HepG2 (cell line): ENCODE results near the gene CLIC3. TPM values are rescaled to one million over a fixed set of nuclear protein-coding genes. Genes with fewer than 3 reads are reported as not detected.
A peak's percentile ranks its signal among the peaks of the same experiment; 100 is the strongest.

Experiments
- ARHGAP35 ChIP-seq: sonication (generic); formaldehyde crosslinking; IDR thresholded peaks from 2 replicates; pipeline ENCODE4 v1.9.0; 2022; ENCODE audit warnings: mild to moderate bottlenecking, inconsistent platforms, moderate library complexity, missing genetic modification reagents, borderline replicate concordance
- ATF7 ChIP-seq, 2 experiments: fragments of 450-650 bp in 1 of 2; sonication (generic) in 1 of 2; formaldehyde crosslinking in 1 of 2; IDR thresholded peaks; 2 replicates each; pipeline versions ENCODE4 v1.4.0 to v1.6.1; 2016 to 2020; ENCODE audit warnings: antibody characterized with exemption in 1 of 2, mild to moderate bottlenecking in 1 of 2, missing genetic modification reagents in 1 of 2
- GTF2F1 ChIP-seq: fragments of 150-350 bp; IDR thresholded peaks from 2 replicates; pipeline ENCODE4 v1.6.1; 2014; ENCODE audit warnings: low read length
- HBP1 ChIP-seq: IDR thresholded peaks from 2 replicates; pipeline ENCODE4 v1.6.1; 2016; ENCODE audit warnings: low read depth, control low read depth
- HNF4A ChIP-seq: sonication (generic); formaldehyde crosslinking; IDR thresholded peaks from 2 replicates; pipeline ENCODE4 v1.4.0; 2020; ENCODE audit warnings: missing genetic modification reagents
- HNRNPK ChIP-seq: fragments of 200-400 bp; formaldehyde crosslinking; IDR thresholded peaks from 2 replicates; pipeline ENCODE4 v1.6.1; 2018; ENCODE audit warnings: low read length, low read depth, moderate library complexity, mild to moderate bottlenecking; ENCODE audit not compliant: poor library complexity, severe bottlenecking
- HOXD1 ChIP-seq: sonication (generic); formaldehyde crosslinking; IDR thresholded peaks from 2 replicates; pipeline ENCODE4 v1.5.0; 2020; ENCODE audit warnings: missing genetic modification reagents
- JUNB ChIP-seq: sonication (generic); formaldehyde crosslinking; IDR thresholded peaks from 2 replicates; pipeline ENCODE4 v1.8.0; 2022; ENCODE audit warnings: missing genetic modification reagents, mild to moderate bottlenecking, borderline replicate concordance
- KLF16 ChIP-seq, 2 experiments: sonication (generic) in 1 of 2; formaldehyde crosslinking in 1 of 2; IDR thresholded peaks; 2 replicates each; pipeline versions ENCODE4 v1.6.1 to v1.8.0; 2016 to 2023; ENCODE audit warnings: missing genetic modification reagents in 2 of 2, missing compliant biosample characterization in 1 of 2
- MED8 ChIP-seq: sonication (generic); formaldehyde crosslinking; IDR thresholded peaks from 2 replicates; pipeline ENCODE4 v1.8.1; 2023; ENCODE audit warnings: mild to moderate bottlenecking, missing genetic modification reagents; ENCODE audit not compliant: insufficient replicate concordance
- NCOA1 ChIP-seq: sonication (generic); formaldehyde crosslinking; IDR thresholded peaks from 2 replicates; pipeline ENCODE4 v1.9.0; 2021; ENCODE audit warnings: missing genetic modification reagents
- RARA ChIP-seq: IDR thresholded peaks from 2 replicates; pipeline ENCODE4 v1.6.1; 2016; ENCODE audit warnings: missing genetic modification reagents, missing compliant biosample characterization
- RORA ChIP-seq: sonication (generic); formaldehyde crosslinking; IDR thresholded peaks from 2 replicates; pipeline ENCODE4 v1.5.0; 2020; ENCODE audit warnings: mild to moderate bottlenecking, missing genetic modification reagents, moderate library complexity
- SMARCE1 ChIP-seq: fragments of 450-650 bp; IDR thresholded peaks from 2 replicates; pipeline ENCODE4 v1.6.1; 2017; ENCODE audit warnings: borderline replicate concordance
- ZBTB43 ChIP-seq: sonication (generic); formaldehyde crosslinking; conservative IDR thresholded peaks from 2 replicates; pipeline ENCODE4 v1.4.0; 2020; ENCODE audit warnings: missing genetic modification reagents
- ZBTB7B ChIP-seq: sonication (generic); formaldehyde crosslinking; IDR thresholded peaks from 2 replicates; pipeline ENCODE4 v1.4.0; 2020; ENCODE audit warnings: missing genetic modification reagents
- ZFP90 ChIP-seq: sonication (generic); formaldehyde crosslinking; IDR thresholded peaks from 2 replicates; pipeline ENCODE4 v1.8.0; 2022; ENCODE audit warnings: missing genetic modification reagents, mild to moderate bottlenecking, inconsistent platforms, borderline replicate concordance
- ZGPAT ChIP-seq: IDR thresholded peaks from 2 replicates; pipeline ENCODE4 v1.6.1; 2016; ENCODE audit warnings: mild to moderate bottlenecking
- ZNF343 ChIP-seq: sonication (generic); formaldehyde crosslinking; IDR thresholded peaks from 2 replicates; pipeline ENCODE4 v1.4.0; 2020; ENCODE audit warnings: mild to moderate bottlenecking, missing genetic modification reagents
- ZNF605 ChIP-seq: sonication (generic); formaldehyde crosslinking; IDR thresholded peaks from 2 replicates; pipeline ENCODE4 v1.8.0; 2022; ENCODE audit warnings: mild to moderate bottlenecking, missing genetic modification reagents
- polyA plus RNA-seq, 8 experiments: library from polyadenylated mRNA; depleted of rRNA in 3 of 8; stranded (reverse) in 7 of 8; unstranded in 1 of 8; fragments of >200 nt; fragmentation: Illumina TruSeq in 4 of 8; extraction: Trizol in 4 of 8; gene quantifications; 2 replicates each; pipeline versions ENCODE4 v1.2.1 to v1.2.3, GENCODE V29; 2011 to 2016; ENCODE audit warnings: low read depth in 4 of 8, missing spikeins in 1 of 8, mixed read lengths in 1 of 8; ENCODE audit not compliant: insufficient read depth in 1 of 8
- total RNA-seq, 5 experiments: library from RNA; depleted of rRNA; stranded (reverse); fragments of >200 nt; fragmentation: Illumina TruSeq; extraction: Trizol; gene quantifications; 2 replicates each; pipeline ENCODE4 v1.2.3, GENCODE V29; 2016; ENCODE audit warnings: low read depth in 1 of 5
- TF ChIP-seq, protein P1 (sequence below), 2 experiments: fragments of 450-650 bp in 1 of 2; sonication (generic) in 1 of 2; formaldehyde crosslinking; IDR thresholded peaks; 2 replicates each; pipeline versions ENCODE4 v1.5.0 to v1.8.0; 2020 to 2022; ENCODE audit warnings: mild to moderate bottlenecking in 1 of 2, missing genetic modification reagents in 1 of 2
- TF ChIP-seq, protein P2 (sequence below): sonication (generic); formaldehyde crosslinking; IDR thresholded peaks from 2 replicates; pipeline ENCODE4 v1.4.0; 2020; ENCODE audit warnings: missing genetic modification reagents

Gene CLIC3
- total and polyA plus RNA-seq, 2 of the 13 experiments (the other 11 are each of a cell fraction or from before 2014, with no cell fraction given): 0.51 to 1.5 TPM

- TF ChIP-seq ARHGAP35 (CRISPR knock-in tag) (no peak; the same call in 1 of the 2 replicates), ZBTB43 (peak; percentile 68; the same call in 1 of the 2 replicates), HNF4A (CRISPR knock-in tag) (no peak), KLF16 (CRISPR knock-in tag; IDR thresholded peaks at IDR 0.05) (no peak; a peak in 2 of 4 replicates), HOXD1 (CRISPR knock-in tag) (peak; percentile 26; the same call in 1 of the 2 replicates), GTF2F1 (no peak), ZNF343 (CRISPR knock-in tag) (no peak), RORA (no peak), NCOA1 (CRISPR knock-in tag) (peak; percentile 58; the same call in 1 of the 2 replicates), ZNF605 (no peak; the same call in 1 of the 2 replicates), HNRNPK (peak; percentile 57), MED8 (CRISPR knock-in tag) (no peak), ATF7 (IDR thresholded peaks at IDR 0.05) (no peak), ATF7 (CRISPR knock-in tag; IDR thresholded peaks at IDR 0.05) (no peak), ZGPAT (CRISPR knock-in tag) (peak; percentile 80), HBP1 (CRISPR knock-in tag) (0 out of 2 replicates have a peak, but pooled peaks have one; percentile 29), ZFP90 (CRISPR knock-in tag) (peak; percentile 80), SMARCE1 (no peak), ZBTB7B (peak; percentile 82; the same call in 1 of the 2 replicates), RARA (CRISPR knock-in tag) (peak; percentile 66), JUNB (CRISPR knock-in tag) (no peak)
- TF ChIP-seq, protein P1, sequence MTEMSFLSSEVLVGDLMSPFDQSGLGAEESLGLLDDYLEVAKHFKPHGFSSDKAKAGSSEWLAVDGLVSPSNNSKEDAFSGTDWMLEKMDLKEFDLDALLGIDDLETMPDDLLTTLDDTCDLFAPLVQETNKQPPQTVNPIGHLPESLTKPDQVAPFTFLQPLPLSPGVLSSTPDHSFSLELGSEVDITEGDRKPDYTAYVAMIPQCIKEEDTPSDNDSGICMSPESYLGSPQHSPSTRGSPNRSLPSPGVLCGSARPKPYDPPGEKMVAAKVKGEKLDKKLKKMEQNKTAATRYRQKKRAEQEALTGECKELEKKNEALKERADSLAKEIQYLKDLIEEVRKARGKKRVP (CRISPR knock-in tag; IDR thresholded peaks at IDR 0.05): no peak
- TF ChIP-seq, protein P2, sequence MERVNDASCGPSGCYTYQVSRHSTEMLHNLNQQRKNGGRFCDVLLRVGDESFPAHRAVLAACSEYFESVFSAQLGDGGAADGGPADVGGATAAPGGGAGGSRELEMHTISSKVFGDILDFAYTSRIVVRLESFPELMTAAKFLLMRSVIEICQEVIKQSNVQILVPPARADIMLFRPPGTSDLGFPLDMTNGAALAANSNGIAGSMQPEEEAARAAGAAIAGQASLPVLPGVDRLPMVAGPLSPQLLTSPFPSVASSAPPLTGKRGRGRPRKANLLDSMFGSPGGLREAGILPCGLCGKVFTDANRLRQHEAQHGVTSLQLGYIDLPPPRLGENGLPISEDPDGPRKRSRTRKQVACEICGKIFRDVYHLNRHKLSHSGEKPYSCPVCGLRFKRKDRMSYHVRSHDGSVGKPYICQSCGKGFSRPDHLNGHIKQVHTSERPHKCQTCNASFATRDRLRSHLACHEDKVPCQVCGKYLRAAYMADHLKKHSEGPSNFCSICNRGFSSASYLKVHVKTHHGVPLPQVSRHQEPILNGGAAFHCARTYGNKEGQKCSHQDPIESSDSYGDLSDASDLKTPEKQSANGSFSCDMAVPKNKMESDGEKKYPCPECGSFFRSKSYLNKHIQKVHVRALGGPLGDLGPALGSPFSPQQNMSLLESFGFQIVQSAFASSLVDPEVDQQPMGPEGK: peak; percentile 92
Observed at GRCh38 chr9:136949817-136950655, 46.3 kb downstream of the CLIC3 start (continued).
